Stimulated activated CD4-positive, alpha-beta T cell treated with anti-CD3 and anti-CD28 coated beads, Interleukin-4, amount 100 ng/mL, for 48 hours (primary cell): ENCODE data around the gene RBM23.
"Not testable (repeated sequence)": the region's sequence is repeated elsewhere in the genome, so short reads cannot be mapped to it uniquely, and the experiment has no call there.

ENCODE experiments used
- DNase-seq, 2 donors: peaks; one replicate each; pipeline ENCODE4 v3.0.0-alpha.2; 2020; ENCODE audit warnings: low read depth in 2 of 2

Gene RBM23

GRCh38 chr14:22915886-22916521 lies 2.9 kb downstream of the RBM23 start:
- no peak for DNase-seq

GRCh38 chr14:22914836-22915235 lies 4.1 kb downstream of the RBM23 start:
- not testable (repeated sequence) for DNase-seq

- no peak for DNase-seq
These were observed 8.0 kb downstream of the RBM23 start for GRCh38 chr14:22910916-22911315.

- DNase-seq = no peak
These were observed 10.3 kb downstream of the RBM23 start for GRCh38 chr14:22908601-22909000.

- no peak for DNase-seq
These were observed 11.5 kb downstream of the RBM23 start for GRCh38 chr14:22907429-22907828.

- DNase-seq = no peak
These were observed 12.9 kb downstream of the RBM23 start for GRCh38 chr14:22906073-22906472.

- no peak for DNase-seq
These were observed 13.3 kb downstream of the RBM23 start for GRCh38 chr14:22905627-22906026.

- DNase-seq = no peak
These were observed 15.2 kb downstream of the RBM23 start for GRCh38 chr14:22903742-22904087.

- DNase-seq = no peak
These were observed 17.1 kb downstream of the RBM23 start for GRCh38 chr14:22901799-22902198.

GRCh38 chr14:22900081-22900799 lies 18.7 kb downstream of the RBM23 start:
- DNase-seq = no peak

GRCh38 chr14:22898302-22899090 lies 20.5 kb downstream of the RBM23 start:
- no peak for DNase-seq

GRCh38 chr14:22897357-22897756 lies 21.6 kb downstream of the RBM23 start:
- DNase-seq = no peak

GRCh38 chr14:22896760-22897159 lies 22.2 kb downstream of the RBM23 start:
- no peak for DNase-seq

GRCh38 chr14:22896356-22896755 lies 22.6 kb downstream of the RBM23 start:
- DNase-seq = no peak

- DNase-seq = no peak
These were observed 23.5 kb downstream of the RBM23 start for GRCh38 chr14:22895402-22895801.

GRCh38 chr14:22893706-22894105 lies 25.2 kb downstream of the RBM23 start:
- DNase-seq = no peak

- DNase-seq = no peak
These were observed 26.5 kb downstream of the RBM23 start for GRCh38 chr14:22892488-22892887.

GRCh38 chr14:22890416-22890815 lies 28.5 kb downstream of the RBM23 start:
- DNase-seq = no peak

GRCh38 chr14:22888662-22889061 lies 30.3 kb downstream of the RBM23 start:
- no peak for DNase-seq

GRCh38 chr14:22887990-22888378 lies 31.0 kb downstream of the RBM23 start:
- peak; percentile 28 to 39 for DNase-seq

GRCh38 chr14:22887260-22887989 lies 31.5 kb downstream of the RBM23 start:
- DNase-seq = peak in 1 of 2 donors; percentile 18
